Measurements from ENCODE around the gene INSC.

The INSC gene

DNA sequence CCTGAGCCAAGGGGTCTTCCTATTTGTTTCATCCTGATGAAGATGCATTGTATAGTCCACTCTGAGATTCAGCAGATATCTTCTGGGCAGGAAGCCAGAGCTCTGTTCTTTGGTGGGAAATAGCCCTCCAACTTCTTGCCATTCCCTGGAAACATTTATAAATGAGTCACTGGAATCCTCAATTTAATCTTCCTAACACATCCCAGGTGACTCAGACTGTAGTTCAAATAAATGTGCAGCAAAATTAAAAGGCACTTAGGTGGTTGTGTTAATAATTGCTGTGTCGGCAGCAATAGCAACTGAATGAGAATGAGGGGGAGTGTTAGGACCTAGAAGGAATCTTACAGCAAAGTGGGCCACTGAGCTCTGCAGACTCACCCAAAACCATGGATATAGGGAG is 108.6 kb downstream of the INSC start:
- peak; percentile 50 for DNase-seq (ENCODE audit: low read depth)

- no peak for DNase-seq (ENCODE audit: low read depth)
These were observed 109.7 kb downstream of the INSC start for GRCh38 chr11:15224466-15224865.

- DNase-seq (ENCODE audit: low read depth): no peak
These were observed 112.3 kb downstream of the INSC start for GRCh38 chr11:15227011-15227410.

GRCh38 chr11:15228331-15228849 is 113.7 kb downstream of the INSC start:
- no peak for DNase-seq (ENCODE audit: low read depth)

GRCh38 chr11:15229069-15229468 is 114.3 kb downstream of the INSC start:
- DNase-seq (ENCODE audit: low read depth): peak; percentile 3

GRCh38 chr11:15232496-15232895 is 117.8 kb downstream of the INSC start:
- no peak for DNase-seq (ENCODE audit: low read depth)

GRCh38 chr11:15233371-15234165 is 118.8 kb downstream of the INSC start:
- no peak for DNase-seq (ENCODE audit: low read depth)

DNA sequence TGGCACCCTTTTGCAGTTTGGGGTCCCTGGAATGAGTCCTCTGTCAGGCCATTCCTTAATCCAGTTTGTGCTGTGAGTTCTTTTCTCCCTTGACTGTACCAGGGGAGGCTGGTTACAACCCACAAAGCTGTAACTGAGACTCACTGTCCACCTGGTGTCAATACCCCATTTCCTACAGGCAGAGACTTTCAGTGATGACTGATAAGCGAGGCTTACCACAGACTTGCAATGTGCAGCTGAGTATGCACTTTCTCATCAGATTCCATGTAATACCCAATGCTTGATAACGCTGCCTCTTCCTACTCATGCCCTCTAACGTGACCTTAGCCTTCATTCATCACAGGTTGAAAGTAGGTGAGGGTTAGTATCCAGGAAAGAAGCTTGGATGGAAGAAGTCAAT is 120.1 kb downstream of the INSC start:
- DNase-seq (ENCODE audit: low read depth): no peak

DNA sequence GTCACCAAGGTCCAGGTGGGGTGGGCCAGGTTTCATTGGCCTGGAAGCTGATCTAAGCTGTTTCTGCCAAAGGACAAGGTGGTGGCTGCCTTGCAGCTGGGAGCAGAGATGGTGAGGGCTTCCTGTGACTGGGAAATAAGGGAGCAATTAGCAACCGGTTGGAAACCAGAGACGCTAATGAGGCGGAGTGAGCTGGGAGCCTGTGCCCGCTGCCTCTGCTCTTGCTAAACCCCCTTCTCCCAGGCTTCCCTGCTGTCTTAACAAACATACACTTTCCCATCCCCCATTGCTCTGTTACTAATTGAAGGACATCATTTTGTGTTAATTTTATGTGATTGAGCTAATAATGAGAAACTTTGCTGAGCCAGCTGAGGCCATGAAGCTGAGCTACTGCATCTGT is 121.8 kb downstream of the INSC start:
- no peak for DNase-seq (ENCODE audit: low read depth)

GRCh38 chr11:15238856-15239255 is 124.1 kb downstream of the INSC start:
- no peak for DNase-seq (ENCODE audit: low read depth)

GRCh38 chr11:15248749-15249148 is 134.0 kb downstream of the INSC start:
- DNase-seq (ENCODE audit: low read depth): no peak

DNA sequence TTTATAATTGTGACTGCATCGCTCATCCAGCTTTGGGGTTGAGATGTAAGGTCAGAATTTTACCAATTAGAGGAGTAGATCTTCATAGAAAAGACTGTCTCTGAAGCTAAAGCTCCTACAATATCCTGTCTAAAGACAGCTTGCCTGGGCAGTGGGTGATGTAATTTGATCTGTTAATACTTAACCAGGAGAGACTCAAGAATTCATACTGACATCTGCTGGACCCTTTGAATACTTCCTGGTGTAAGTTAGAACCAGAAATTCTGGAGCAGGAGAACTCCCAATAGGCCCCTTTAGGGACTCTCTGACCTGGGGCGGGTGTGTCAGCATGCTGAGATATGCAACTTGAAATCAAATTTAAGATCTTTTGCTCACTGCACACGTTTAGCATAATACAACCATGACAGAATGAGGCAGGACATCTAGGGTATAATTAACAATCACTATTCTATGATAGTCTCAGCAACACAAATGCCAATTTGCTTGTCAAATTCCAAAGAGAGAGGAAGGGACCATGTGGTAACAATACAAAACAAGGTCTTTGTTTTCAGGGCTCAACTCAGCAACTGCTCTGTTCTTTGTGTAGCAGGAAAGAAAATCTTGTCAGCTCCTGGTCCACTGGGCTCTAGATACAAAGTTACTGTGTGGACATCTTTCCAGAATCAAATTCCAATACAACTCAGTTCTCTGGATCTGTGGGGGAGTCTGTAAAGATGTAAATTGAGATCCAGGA is 143.9 kb downstream of the INSC start:
- DNase-seq (ENCODE audit: low read depth): peak; percentile 51

GRCh38 chr11:15266999-15267398 is 152.3 kb downstream of the INSC start:
- no peak for DNase-seq (ENCODE audit: low read depth)

DNA sequence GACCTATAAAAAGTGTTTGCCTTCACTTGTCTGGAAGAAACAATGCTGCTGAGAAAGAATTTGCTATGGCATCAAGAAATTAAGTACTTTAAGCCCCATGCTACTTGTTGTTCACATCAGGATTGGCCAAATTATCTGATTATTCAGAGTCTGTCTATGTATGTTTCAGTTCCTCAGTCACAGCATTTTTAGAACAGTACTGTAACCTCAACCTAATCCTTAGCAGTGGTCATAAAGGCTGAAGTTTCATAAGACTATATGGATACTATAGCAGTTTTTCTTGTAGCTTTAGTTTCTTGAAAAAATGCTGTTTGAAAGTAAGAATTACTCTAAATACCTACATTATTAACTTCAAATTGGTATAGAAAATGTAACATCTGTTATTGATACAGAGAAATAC is 153.9 kb downstream of the INSC start:
- DNase-seq (ENCODE audit: low read depth): no peak

DNA sequence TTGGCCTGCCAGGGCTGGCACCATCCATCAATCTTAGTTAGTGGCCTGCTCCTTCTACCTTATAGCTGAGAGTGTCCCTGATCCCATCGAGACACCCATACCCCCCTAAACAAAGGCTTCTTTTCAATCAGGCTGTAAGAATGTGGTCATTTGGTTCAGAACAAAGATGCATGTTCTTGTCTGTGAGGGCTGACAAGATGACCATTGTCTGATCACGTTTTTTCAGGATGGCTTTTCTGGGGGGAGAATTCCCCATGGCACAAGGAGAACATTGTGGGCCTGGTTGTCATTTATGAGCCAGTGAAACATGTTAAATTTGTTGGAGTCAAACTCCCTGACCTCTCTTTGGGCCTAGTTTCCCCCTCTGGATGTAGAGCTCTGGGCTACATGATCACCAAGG is 160.4 kb downstream of the INSC start:
- DNase-seq (ENCODE audit: low read depth): no peak

GRCh38 chr11:15276621-15277020 is 161.9 kb downstream of the INSC start:
- peak; percentile 41 for DNase-seq (ENCODE audit: low read depth)

GRCh38 chr11:15278128-15278527 is 163.4 kb downstream of the INSC start:
- DNase-seq (ENCODE audit: low read depth): peak; percentile 47

DNA sequence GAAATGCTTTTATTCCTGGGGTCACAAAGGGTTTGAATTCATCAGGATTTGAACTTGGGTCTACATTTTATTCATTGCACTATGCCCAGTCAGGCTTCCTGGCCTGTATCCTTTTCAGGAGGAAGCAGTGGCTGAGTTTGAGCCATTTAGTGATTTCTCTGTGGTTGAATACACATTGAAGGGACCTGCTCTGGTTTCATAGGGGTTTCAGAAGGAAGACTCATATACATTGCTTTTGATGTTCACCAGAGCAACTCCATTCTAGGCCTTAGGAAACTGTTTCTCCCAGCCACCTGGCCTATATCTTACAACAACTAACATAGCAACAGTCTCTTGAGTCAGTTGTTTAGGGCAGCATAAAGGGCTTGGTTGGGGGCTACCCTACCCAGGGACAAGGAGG is 165.7 kb downstream of the INSC start:
- DNase-seq (ENCODE audit: low read depth): no peak

- no peak for DNase-seq (ENCODE audit: low read depth)
These were observed 168.0 kb downstream of the INSC start for GRCh38 chr11:15282754-15283153.

GRCh38 chr11:15286465-15286864 is 171.7 kb downstream of the INSC start:
- peak; percentile 26 for DNase-seq (ENCODE audit: low read depth)

- DNase-seq (ENCODE audit: low read depth): no peak
These were observed 174.1 kb downstream of the INSC start for GRCh38 chr11:15288863-15289262.

GRCh38 chr11:15289723-15290122 is 175.0 kb downstream of the INSC start:
- no peak for DNase-seq (ENCODE audit: low read depth)

GRCh38 chr11:15291885-15292284 is 177.2 kb downstream of the INSC start:
- no peak for DNase-seq (ENCODE audit: low read depth)
